Natural killer cell (primary cell): ENCODE results near the gene RIMBP3C. TPM values are rescaled to one million over a fixed set of nuclear protein-coding genes. Genes with fewer than 3 reads are reported as not detected.
A peak's percentile ranks its signal among the peaks of the same experiment; 100 is the strongest.
"Not testable (repeated sequence)": the region's sequence is repeated elsewhere in the genome, so short reads cannot be mapped to it uniquely, and the experiment has no call there.

Experiments
- ATAC-seq, 3 donors: fragments of 150-1000 bp in 2 of 3; fragments of 200-7000 bp in 1 of 3; cut with Tn5 transposase; 1 replicate in 1 of 3; 2 replicates in 2 of 3; pipeline ENCODE4 v1.10.0; 2021; ENCODE audit warnings: mild to moderate bottlenecking in 2 of 3, moderate library complexity in 2 of 3
- DNase-seq, 2 donors: peaks; one replicate each; pipeline versions ENCODE4 v3.0.0 to v3.0.0-alpha.2; 2013 to 2021; ENCODE audit warnings: mixed read lengths in 1 of 2
- H3K27ac ChIP-seq: one replicate; pipeline ENCODE4 v1.5.1; 2013; ENCODE audit warnings: mild to moderate bottlenecking, low read length
- H3K27me3 ChIP-seq: one replicate; pipeline ENCODE4 v1.6.1; 2013; ENCODE audit warnings: low read length; ENCODE audit not compliant: control insufficient read depth, insufficient read depth
- H3K36me3 ChIP-seq: one replicate; pipeline ENCODE4 v1.6.1; 2013; ENCODE audit warnings: low read length; ENCODE audit not compliant: control insufficient read depth, insufficient read depth
- H3K4me1 ChIP-seq: one replicate; pipeline ENCODE4 v1.6.1; 2013; ENCODE audit warnings: low read length; ENCODE audit not compliant: control insufficient read depth, insufficient read depth
- H3K4me3 ChIP-seq: one replicate; pipeline ENCODE4 v1.5.1; 2013; ENCODE audit warnings: low read length
- H3K9me3 ChIP-seq: one replicate; pipeline ENCODE4 v1.6.1; 2013; ENCODE audit warnings: low read length; ENCODE audit not compliant: control insufficient read depth, insufficient read depth
- H3K27ac Mint-ChIP-seq, 2 donors: one replicate each; pipeline ENCODE4 v1.8.0; 2022; ENCODE audit warnings: mild to moderate bottlenecking in 2 of 2, mixed read lengths in 2 of 2, moderate library complexity in 1 of 2
- H3K27me3 Mint-ChIP-seq, 2 donors: one replicate each; pipeline ENCODE4 v1.8.0; 2022; ENCODE audit warnings: low read depth in 2 of 2, mixed read lengths in 2 of 2
- H3K36me3 Mint-ChIP-seq: one replicate; pipeline ENCODE4 v1.8.0; 2022; ENCODE audit warnings: mixed read lengths
- H3K4me1 Mint-ChIP-seq, 2 donors: one replicate each; pipeline ENCODE4 v1.8.0; 2022; ENCODE audit warnings: mixed read lengths in 2 of 2
- H3K4me3 Mint-ChIP-seq: one replicate; pipeline ENCODE4 v1.8.0; 2022; ENCODE audit warnings: mild to moderate bottlenecking, moderate library complexity, mixed read lengths
- H3K9me3 Mint-ChIP-seq, 2 donors: one replicate each; pipeline ENCODE4 v1.8.0; 2022; ENCODE audit warnings: mixed read lengths in 2 of 2
- WGBS: methylation state at CpG from one replicate; pipeline ENCODE4 v1.1.7; 2013; ENCODE audit warnings: missing lambda C conversion rate; ENCODE audit not compliant: insufficient coverage; 5-methylcytosine and 5-hydroxymethylcytosine counted together
- intact Hi-C: fragments of 100-400 bp; cut with micrococcal nuclease; formaldehyde crosslinking; loops from one replicate; pipeline ENCODE4 v1.14.2; 2022
- total RNA-seq, 4 donors: library from RNA; stranded (reverse); fragments of 120-200 nt in 1 of 4; gene quantifications; one replicate each; pipeline versions ENCODE4 v1.2.3 to v1.2.4, GENCODE V29; 2013 to 2022

The RIMBP3C gene
- total RNA-seq, 3 donors from 2014 or later (not counting 1 experiment from before 2014, with no cell fraction given) = 0.35 to 1.0 (median 0.38) TPM

GRCh38 chr22:21526705-21527500, 24.4 kb downstream of the RIMBP3C start:
- H3K36me3 ChIP-seq, intact Hi-C loops, H3K4me1 ChIP-seq, H3K27ac Mint-ChIP-seq, H3K4me1 Mint-ChIP-seq, H3K27me3 ChIP-seq, ATAC-seq, H3K27ac ChIP-seq, H3K4me3 Mint-ChIP-seq, H3K4me3 ChIP-seq, H3K27me3 Mint-ChIP-seq, H3K9me3 Mint-ChIP-seq, DNase-seq, H3K9me3 ChIP-seq, H3K36me3 Mint-ChIP-seq: not testable (repeated sequence)
- WGBS = no CpG with 5 or more reads among the region's 6 CpGs

DNA sequence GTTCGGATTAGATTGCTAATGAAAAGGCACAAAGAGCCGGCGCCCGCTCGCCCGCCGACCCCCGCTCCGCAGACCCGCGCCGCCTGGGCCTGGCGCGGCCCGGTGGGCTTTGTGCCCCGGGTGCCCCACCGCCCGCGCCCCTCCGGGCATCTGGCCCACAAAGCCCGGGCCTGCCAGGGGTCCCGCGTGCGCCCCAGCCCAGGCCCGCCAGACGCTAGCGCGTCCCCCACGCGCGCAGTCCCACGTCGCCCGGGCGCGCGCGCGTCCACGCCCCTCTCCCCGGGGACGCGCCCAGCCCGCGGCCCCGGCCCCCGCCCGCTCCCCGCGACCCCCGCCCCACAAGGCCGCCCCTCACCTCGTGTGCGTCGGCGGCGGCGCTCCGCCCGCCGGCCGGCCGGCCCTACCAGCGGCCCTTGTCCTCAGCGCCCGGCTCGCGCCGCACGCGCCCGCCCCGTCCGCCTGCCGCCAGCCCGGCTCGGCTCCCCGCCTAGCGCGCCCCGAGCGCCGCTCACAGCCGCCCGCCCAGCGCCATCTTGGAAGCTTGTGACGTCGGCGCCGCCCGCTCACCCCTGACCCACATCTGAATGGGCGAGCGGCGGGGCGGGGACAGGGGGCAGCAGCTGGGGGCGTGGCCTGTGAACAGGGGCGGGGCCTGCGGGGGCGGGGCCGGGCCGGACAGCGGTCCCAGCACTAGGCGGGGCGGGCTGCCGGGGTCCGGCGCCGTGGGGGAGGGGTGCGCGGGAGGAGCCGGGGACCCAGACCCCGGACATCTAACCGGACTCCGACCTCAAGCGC, 34.1 kb downstream of the RIMBP3C start:
- ATAC-seq = peak; percentile 84 to 92 (median 85)
- H3K27me3 ChIP-seq, H3K27ac ChIP-seq, H3K36me3 Mint-ChIP-seq, H3K4me3 Mint-ChIP-seq, H3K4me1 Mint-ChIP-seq, H3K9me3 Mint-ChIP-seq, H3K9me3 ChIP-seq, H3K36me3 ChIP-seq, intact Hi-C loops, H3K27me3 Mint-ChIP-seq, DNase-seq, H3K27ac Mint-ChIP-seq, H3K4me3 ChIP-seq, H3K4me1 ChIP-seq: not testable (repeated sequence)
- WGBS = no CpG with 5 or more reads among the region's 115 CpGs

GRCh38 chr22:21516522-21516921, 34.7 kb downstream of the RIMBP3C start:
- H3K36me3 ChIP-seq, H3K27ac Mint-ChIP-seq, H3K4me1 Mint-ChIP-seq, H3K4me1 ChIP-seq, H3K36me3 Mint-ChIP-seq, H3K9me3 ChIP-seq, H3K27me3 ChIP-seq, H3K4me3 ChIP-seq, intact Hi-C loops, H3K27me3 Mint-ChIP-seq, ATAC-seq, H3K4me3 Mint-ChIP-seq, H3K9me3 Mint-ChIP-seq, DNase-seq, H3K27ac ChIP-seq: not testable (repeated sequence)
- no CpG with 5 or more reads among the region's 22 CpGs for WGBS

- H3K9me3 Mint-ChIP-seq, H3K4me1 ChIP-seq, ATAC-seq, DNase-seq, H3K36me3 Mint-ChIP-seq, H3K27ac Mint-ChIP-seq, H3K36me3 ChIP-seq, H3K9me3 ChIP-seq, H3K27me3 ChIP-seq, H3K4me3 ChIP-seq, H3K27ac ChIP-seq, H3K27me3 Mint-ChIP-seq, intact Hi-C loops, H3K4me3 Mint-ChIP-seq, H3K4me1 Mint-ChIP-seq: not testable (repeated sequence)
- no CpG with 5 or more reads among the region's 9 CpGs for WGBS
These were observed 36.0 kb downstream of the RIMBP3C start for GRCh38 chr22:21515234-21515633.

DNA sequence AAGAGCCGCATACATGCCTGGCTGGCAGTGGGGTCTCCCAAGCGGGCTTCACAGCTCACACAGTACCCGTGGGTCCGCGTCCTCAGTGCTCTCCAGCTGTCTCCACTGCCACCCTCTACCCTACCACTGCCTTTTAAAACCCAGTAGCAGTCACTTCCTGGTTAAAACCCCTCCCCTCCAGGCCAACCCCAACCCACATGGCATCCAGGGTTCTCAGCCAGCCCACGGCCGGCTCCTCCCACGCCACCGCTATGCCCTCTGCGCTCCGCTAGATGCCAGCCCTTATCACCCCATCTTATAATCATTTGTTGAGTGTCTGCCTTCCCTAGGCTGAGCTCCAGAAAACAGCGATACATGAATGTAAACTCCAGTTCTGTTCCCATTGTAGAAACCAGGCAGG, 37.1 kb downstream of the RIMBP3C start:
- H3K9me3 Mint-ChIP-seq, H3K9me3 ChIP-seq, H3K4me3 Mint-ChIP-seq, DNase-seq, H3K27me3 Mint-ChIP-seq, H3K4me3 ChIP-seq, H3K4me1 Mint-ChIP-seq, intact Hi-C loops, H3K36me3 Mint-ChIP-seq, H3K27ac ChIP-seq, H3K4me1 ChIP-seq, H3K27ac Mint-ChIP-seq, H3K36me3 ChIP-seq, H3K27me3 ChIP-seq: not testable (repeated sequence)
- peak; percentile 81 to 88 (median 85) for ATAC-seq
- 20% methylated on average over 1 of the region's 12 CpGs for WGBS

GRCh38 chr22:21512022-21512421, 39.2 kb downstream of the RIMBP3C start:
- H3K9me3 Mint-ChIP-seq, H3K36me3 ChIP-seq, H3K4me1 Mint-ChIP-seq, H3K27ac Mint-ChIP-seq, ATAC-seq, H3K27me3 ChIP-seq, H3K4me3 Mint-ChIP-seq, intact Hi-C loops, DNase-seq, H3K27ac ChIP-seq, H3K9me3 ChIP-seq, H3K4me3 ChIP-seq, H3K27me3 Mint-ChIP-seq, H3K4me1 ChIP-seq, H3K36me3 Mint-ChIP-seq: not testable (repeated sequence)
- no CpG with 5 or more reads among the region's 11 CpGs for WGBS

DNA sequence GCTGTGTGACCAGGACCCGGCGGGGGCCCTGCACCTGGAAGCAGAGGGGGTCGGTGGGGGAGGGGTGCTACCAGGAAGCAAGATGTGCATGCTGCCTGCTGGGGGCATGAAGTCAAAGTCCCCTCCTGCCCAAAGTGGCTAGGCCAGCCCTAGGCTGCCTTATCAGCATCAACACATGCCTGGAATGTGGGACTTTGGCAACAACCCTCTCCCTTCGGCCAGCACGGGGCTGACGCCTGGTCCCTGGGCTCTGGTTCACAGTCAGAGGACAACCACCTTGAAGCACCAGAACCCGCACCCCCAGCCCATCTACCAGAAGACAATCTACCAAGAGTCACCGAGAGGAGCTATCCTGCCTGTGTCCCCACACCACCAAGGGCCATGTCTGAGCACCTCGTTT, 40.9 kb downstream of the RIMBP3C start:
- intact Hi-C loops, H3K27ac Mint-ChIP-seq, H3K4me1 ChIP-seq, H3K9me3 Mint-ChIP-seq, H3K27ac ChIP-seq, H3K27me3 ChIP-seq, ATAC-seq, H3K4me1 Mint-ChIP-seq, DNase-seq, H3K9me3 ChIP-seq, H3K4me3 Mint-ChIP-seq, H3K36me3 Mint-ChIP-seq, H3K27me3 Mint-ChIP-seq, H3K4me3 ChIP-seq, H3K36me3 ChIP-seq: not testable (repeated sequence)
- WGBS = no CpG with 5 or more reads among the region's 9 CpGs
